Stomach (tissue), 9 donors: Measurements from ENCODE around the gene EEF1G. TPM values are rescaled to one million over a fixed set of nuclear protein-coding genes. Genes with fewer than 3 reads are reported as not detected.
"Not testable (repeated sequence)": the region's sequence is repeated elsewhere in the genome, so short reads cannot be mapped to it uniquely, and the experiment has no call there.

Source experiments
- DNase-seq, 2 donors: peaks; one replicate each; pipeline versions ENCODE4 v3.0.0 to v3.0.0-alpha.2; 2013 to 2019
- H3K27ac ChIP-seq, 5 donors: fragments of 200-600 bp in 4 of 5; sonication (generic) in 4 of 5; one replicate each; pipeline ENCODE4 v1.5.1; 2013 to 2019; ENCODE audit warnings: mild to moderate bottlenecking in 1 of 5, moderate library complexity in 1 of 5
- H3K27me3 ChIP-seq, 3 donors: fragments of 200-600 bp; sonication (generic); one replicate each; pipeline ENCODE4 v1.5.1; 2017 to 2019; ENCODE audit warnings: mixed run types in 1 of 3
- H3K36me3 ChIP-seq, 4 donors: fragments of 200-600 bp; sonication (generic); 1 replicate in 3 of 4; 2 replicates in 1 of 4; pipeline ENCODE4 v1.5.1; 2016 to 2019
- H3K4me1 ChIP-seq, 4 donors: fragments of 200-600 bp; sonication (generic); one replicate each; pipeline ENCODE4 v1.5.1; 2016 to 2019
- H3K4me3 ChIP-seq, 4 donors: fragments of 200-600 bp; sonication (generic) in 3 of 4; one replicate each; pipeline ENCODE4 v1.5.1; 2016 to 2019; ENCODE audit warnings: mild to moderate bottlenecking in 1 of 4
- H3K9me3 ChIP-seq, 4 donors: fragments of 200-600 bp; sonication (generic); one replicate each; pipeline ENCODE4 v1.5.1; 2016 to 2019
- CTCF ChIP-seq, 7 experiments: fragments of 450-650 bp in 4 of 7; fragments of 200-600 bp in 3 of 7; sonication (generic) in 3 of 7; IDR thresholded peaks; one replicate each; pipeline ENCODE4 v1.5.1; 2016 to 2019; ENCODE audit warnings: antibody characterized with exemption in 7 of 7, control low read depth in 2 of 7, mild to moderate bottlenecking in 1 of 7
- EP300 ChIP-seq: sonication (generic); formaldehyde crosslinking; IDR thresholded peaks from one replicate; pipeline ENCODE4 v1.6.1; 2017; ENCODE audit warnings: antibody characterized with exemption
- POLR2A ChIP-seq, 4 donors: fragments of 450-650 bp; IDR thresholded peaks; one replicate each; pipeline ENCODE4 v1.6.1; 2016; ENCODE audit warnings: antibody characterized with exemption in 4 of 4, control low read depth in 2 of 4, mild to moderate bottlenecking in 1 of 4, moderate library complexity in 1 of 4
- POLR2AphosphoS5 ChIP-seq, 3 donors: sonication (generic); formaldehyde crosslinking; IDR thresholded peaks; one replicate each; pipeline ENCODE4 v1.6.1; 2016; ENCODE audit warnings: antibody characterized with exemption in 3 of 3
- WGBS, 5 donors: extraction: QIAGEN DNeasy Blood & Tissue Kit in 3 of 5; methylation state at CpG; one replicate each; pipeline versions ENCODE4 v1.1.5 to v1.1.7; 2013 to 2018; 5-methylcytosine and 5-hydroxymethylcytosine counted together
- intact Hi-C: fragments of 100-400 bp; cut with DNase I; formaldehyde crosslinking; loops from one replicate; pipeline ENCODE4 v1.15.1; 2023; ENCODE audit warnings: low total_unique reads
- polyA plus RNA-seq, 3 donors: library from polyadenylated mRNA; stranded (reverse); fragments of 200-250 nt; gene quantifications; one replicate each; pipeline ENCODE4 v1.2.3, GENCODE V29; 2013
- total RNA-seq, 5 donors: library from RNA; depleted of rRNA; stranded (reverse); fragments of >200 nt; gene quantifications; one replicate each; pipeline versions ENCODE4 v1.1.0 to v1.2.3, GENCODE V29; 2014 to 2016
- donor health status: healthy with polysubstance abuse.
- donor health status: Bipolar disorder and iron deficiency.
- donor health status: healthy.

EEF1G gene
- total and polyA plus RNA-seq, 8 donors: 671 to 1,760 (median 1,103) TPM

DNA sequence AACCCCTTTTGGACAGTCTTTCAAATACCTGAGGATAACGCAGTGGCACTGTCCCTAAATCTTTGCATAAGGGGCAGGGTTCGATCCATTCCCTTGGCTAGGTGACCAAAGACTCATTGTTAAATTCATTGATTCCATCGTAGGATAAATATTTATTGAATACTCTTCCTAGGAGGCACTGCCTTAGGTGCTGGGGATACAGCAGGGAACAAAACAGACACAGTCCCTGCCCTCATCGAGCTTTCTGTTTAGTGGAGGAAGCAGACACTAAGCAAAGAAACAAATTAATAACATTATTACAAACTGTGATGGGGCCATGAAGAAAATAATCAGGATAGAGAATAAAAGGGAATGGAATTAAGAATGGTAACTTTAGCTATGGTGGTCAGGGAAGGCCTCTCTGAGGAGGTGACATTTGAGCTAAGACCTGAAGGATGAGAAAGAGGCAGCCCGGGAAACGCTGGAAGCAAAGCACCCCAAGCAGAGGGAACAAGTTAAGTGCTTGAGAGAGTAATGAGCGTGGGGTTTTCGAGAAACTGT is 47.4 kb upstream of the EEF1G start:
- Histone ChIP-seq H3K27me3 (no peaks in the 10 kb centered on the region), H3K9me3 (no peaks in the 10 kb centered on the region), H3K36me3 (peaks cover 12 to 43% (median 31%) of the 10 kb centered on the region in 4 donors), H3K27ac (peak overlapping the region; percentile 71 to 94 (median 93)), H3K4me3 (peak overlapping the region; percentile 68 to 82 (median 76)), H3K4me1 (peaks cover 17 to 23% (median 20%) of the 10 kb centered on the region in 4 donors)
- 20 to 23% (median 22%) methylated on average over 8 of the region's 8 CpGs for WGBS, 5 donors
- intact Hi-C loops: no loop called here
- DNase-seq: no peak
- TF ChIP-seq EP300: no peak
- TF ChIP-seq CTCF (IDR thresholded peaks at IDR 0.05): no peak
- TF ChIP-seq POLR2A (IDR thresholded peaks at IDR 0.05): no peak
- no peak for TF ChIP-seq POLR2AphosphoS5 (IDR thresholded peaks at IDR 0.05)

GRCh38 chr11:62616957-62617356 is 43.3 kb upstream of the EEF1G start:
- intact Hi-C loops, H3K9me3 ChIP-seq, DNase-seq, H3K27ac ChIP-seq, H3K4me3 ChIP-seq, H3K27me3 ChIP-seq: not testable (repeated sequence)
- WGBS, 5 donors: 89 to 97% (median 94%) methylated on average over 10 to 14 of the region's 14 CpGs
- Histone ChIP-seq H3K4me1 (peaks cover 20 to 36% (median 28%) of the 10 kb centered on the region in 4 donors), H3K36me3 (peaks cover 0 to 43% (median 30%) of the 10 kb centered on the region in 4 donors)

- no peaks in the 10 kb centered on the region for H3K27me3 ChIP-seq
- 82 to 94% (median 85%) methylated on average over 3 to 7 of the region's 7 CpGs for WGBS, 5 donors
Measured at GRCh38 chr11:62615521-62615920, 41.8 kb upstream of the EEF1G start.

GRCh38 chr11:62614275-62614674 is 40.6 kb upstream of the EEF1G start:
- DNase-seq: peak; percentile 56 to 65
- no peak for TF ChIP-seq EP300
- no peak for TF ChIP-seq POLR2A (IDR thresholded peaks at IDR 0.05)
- peak in 1 of 3 donors; percentile 23 for TF ChIP-seq POLR2AphosphoS5 (IDR thresholded peaks at IDR 0.05)
- no peak overlapping the region for H3K4me3 ChIP-seq
- peaks cover 20 to 36% (median 28%) of the 10 kb centered on the region in 4 donors for H3K4me1 ChIP-seq
- H3K9me3 ChIP-seq: no peaks in the 10 kb centered on the region
- no peaks in the 10 kb centered on the region for H3K27me3 ChIP-seq
- intact Hi-C loops: no loop called here
- peaks cover 13 to 56% (median 46%) of the 10 kb centered on the region in 4 donors for H3K36me3 ChIP-seq
- 61 to 74% (median 65%) methylated on average over 7 to 8 of the region's 8 CpGs for WGBS, 5 donors
- H3K27ac ChIP-seq: peak overlapping the region in 4 of 5 donors; percentile 95 to 97 (median 96)

More at GRCh38 chr11:62615521-62615920, 41.8 kb upstream of the EEF1G start:
- Histone ChIP-seq H3K27ac (no peak overlapping the region), H3K4me3 (no peak overlapping the region), H3K36me3 (peaks cover 6 to 44% (median 35%) of the 10 kb centered on the region in 4 donors), H3K9me3 (no peaks in the 10 kb centered on the region), H3K4me1 (peaks cover 25 to 41% (median 30%) of the 10 kb centered on the region in 4 donors)
- TF ChIP-seq POLR2A (IDR thresholded peaks at IDR 0.05): no peak
- TF ChIP-seq POLR2AphosphoS5 (IDR thresholded peaks at IDR 0.05): no peak
- TF ChIP-seq CTCF (IDR thresholded peaks at IDR 0.05): no peak
- no peak for TF ChIP-seq EP300
- no peak for DNase-seq
- intact Hi-C loops: no loop called here

DNA sequence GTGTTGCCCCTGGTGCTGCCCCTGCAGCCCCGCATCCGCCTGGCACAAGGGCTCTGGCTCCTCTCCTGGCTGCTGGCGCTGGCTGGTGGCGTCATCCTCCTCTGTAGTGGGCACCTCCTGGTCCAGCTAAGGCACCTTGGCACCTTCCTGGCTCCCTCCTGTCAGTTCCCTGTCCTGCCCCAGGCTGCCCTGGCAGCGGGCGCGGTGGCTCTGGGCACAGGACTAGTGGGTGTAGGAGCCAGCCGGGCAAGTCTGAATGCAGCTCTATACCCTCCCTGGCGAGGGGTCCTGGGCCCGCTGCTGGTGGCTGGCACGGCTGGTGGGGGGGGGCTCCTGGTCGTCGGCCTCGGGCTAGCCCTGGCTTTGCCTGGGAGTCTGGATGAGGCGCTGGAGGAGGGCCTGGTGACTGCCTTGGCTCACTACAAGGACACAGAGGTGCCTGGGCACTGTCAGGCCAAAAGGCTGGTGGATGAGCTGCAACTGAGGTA is 39.6 kb upstream of the EEF1G start:
- WGBS, 5 donors: 27 to 47% (median 37%) methylated on average over 5 to 15 of the region's 15 CpGs
- no peaks in the 10 kb centered on the region for H3K9me3 ChIP-seq
- intact Hi-C loops: no loop called here
- DNase-seq: peak in 1 of 2 donors; percentile 32
- H3K27ac ChIP-seq: peak overlapping the region; percentile 83 to 97 (median 96)
- H3K4me1 ChIP-seq: peaks cover 20 to 36% (median 28%) of the 10 kb centered on the region in 4 donors
- H3K36me3 ChIP-seq: peaks cover 13 to 63% (median 51%) of the 10 kb centered on the region in 4 donors
- H3K27me3 ChIP-seq: no peaks in the 10 kb centered on the region
- TF ChIP-seq EP300 (no peak), CTCF (IDR thresholded peaks at IDR 0.05) (no peak), POLR2A (IDR thresholded peaks at IDR 0.05) (no peak), POLR2AphosphoS5 (IDR thresholded peaks at IDR 0.05) (no peak)
- H3K4me3 ChIP-seq: peak overlapping the region; percentile 75 to 84 (median 76)
